ENCODE measurements around the gene TSPAN9.

DNA sequence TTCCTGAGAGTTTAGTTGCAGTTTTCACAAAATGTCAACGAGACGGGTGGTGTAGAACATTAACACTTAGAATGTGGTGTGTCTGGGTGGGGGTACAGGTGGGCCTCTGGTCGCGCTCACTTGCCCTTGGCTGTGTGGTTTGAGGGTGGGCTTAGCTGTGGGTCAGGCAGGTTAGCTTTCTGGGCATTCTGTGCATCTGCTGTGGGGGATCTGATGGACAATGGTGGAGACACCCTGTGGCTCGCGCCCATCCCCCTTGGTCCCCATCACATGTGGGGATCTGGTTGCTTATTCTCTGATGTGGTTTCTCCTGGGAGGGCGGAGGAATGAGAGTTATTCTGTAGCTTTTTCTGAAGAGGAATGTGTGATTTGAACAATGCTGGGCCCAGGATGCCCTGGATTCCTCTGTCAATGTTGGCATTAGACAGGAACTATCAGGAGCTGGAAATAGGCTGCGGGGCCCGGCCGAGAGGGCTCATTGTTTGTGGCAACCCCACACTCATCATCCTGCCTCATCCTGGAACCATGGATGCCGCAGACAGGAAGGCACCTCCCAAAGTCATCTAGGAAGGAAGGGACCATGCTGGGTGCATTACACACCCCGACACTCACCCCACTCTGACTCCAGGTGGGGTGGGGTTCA is 101.6 kb downstream of the TSPAN9 start:
- TF ChIP-seq, protein P1, sequence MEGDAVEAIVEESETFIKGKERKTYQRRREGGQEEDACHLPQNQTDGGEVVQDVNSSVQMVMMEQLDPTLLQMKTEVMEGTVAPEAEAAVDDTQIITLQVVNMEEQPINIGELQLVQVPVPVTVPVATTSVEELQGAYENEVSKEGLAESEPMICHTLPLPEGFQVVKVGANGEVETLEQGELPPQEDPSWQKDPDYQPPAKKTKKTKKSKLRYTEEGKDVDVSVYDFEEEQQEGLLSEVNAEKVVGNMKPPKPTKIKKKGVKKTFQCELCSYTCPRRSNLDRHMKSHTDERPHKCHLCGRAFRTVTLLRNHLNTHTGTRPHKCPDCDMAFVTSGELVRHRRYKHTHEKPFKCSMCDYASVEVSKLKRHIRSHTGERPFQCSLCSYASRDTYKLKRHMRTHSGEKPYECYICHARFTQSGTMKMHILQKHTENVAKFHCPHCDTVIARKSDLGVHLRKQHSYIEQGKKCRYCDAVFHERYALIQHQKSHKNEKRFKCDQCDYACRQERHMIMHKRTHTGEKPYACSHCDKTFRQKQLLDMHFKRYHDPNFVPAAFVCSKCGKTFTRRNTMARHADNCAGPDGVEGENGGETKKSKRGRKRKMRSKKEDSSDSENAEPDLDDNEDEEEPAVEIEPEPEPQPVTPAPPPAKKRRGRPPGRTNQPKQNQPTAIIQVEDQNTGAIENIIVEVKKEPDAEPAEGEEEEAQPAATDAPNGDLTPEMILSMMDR (conservative IDR thresholded peaks at IDR 0.05; ENCODE audit: low read depth in 2 of 2): no peak
- TF ChIP-seq STAT1 (IDR thresholded peaks at IDR 0.05; ENCODE audit: unreplicated experiment): no peak
- TF ChIP-seq POLR2AphosphoS5 (IDR thresholded peaks at IDR 0.05; ENCODE audit: low read depth): no peak
- TF ChIP-seq EZH2phosphoT487 (IDR thresholded peaks at IDR 0.05; ENCODE audit: unreplicated experiment): no peak
- TF ChIP-seq EZH2 (IDR thresholded peaks at IDR 0.05; ENCODE audit: low read depth, unreplicated experiment): no peak
- TF ChIP-seq, protein P2, sequence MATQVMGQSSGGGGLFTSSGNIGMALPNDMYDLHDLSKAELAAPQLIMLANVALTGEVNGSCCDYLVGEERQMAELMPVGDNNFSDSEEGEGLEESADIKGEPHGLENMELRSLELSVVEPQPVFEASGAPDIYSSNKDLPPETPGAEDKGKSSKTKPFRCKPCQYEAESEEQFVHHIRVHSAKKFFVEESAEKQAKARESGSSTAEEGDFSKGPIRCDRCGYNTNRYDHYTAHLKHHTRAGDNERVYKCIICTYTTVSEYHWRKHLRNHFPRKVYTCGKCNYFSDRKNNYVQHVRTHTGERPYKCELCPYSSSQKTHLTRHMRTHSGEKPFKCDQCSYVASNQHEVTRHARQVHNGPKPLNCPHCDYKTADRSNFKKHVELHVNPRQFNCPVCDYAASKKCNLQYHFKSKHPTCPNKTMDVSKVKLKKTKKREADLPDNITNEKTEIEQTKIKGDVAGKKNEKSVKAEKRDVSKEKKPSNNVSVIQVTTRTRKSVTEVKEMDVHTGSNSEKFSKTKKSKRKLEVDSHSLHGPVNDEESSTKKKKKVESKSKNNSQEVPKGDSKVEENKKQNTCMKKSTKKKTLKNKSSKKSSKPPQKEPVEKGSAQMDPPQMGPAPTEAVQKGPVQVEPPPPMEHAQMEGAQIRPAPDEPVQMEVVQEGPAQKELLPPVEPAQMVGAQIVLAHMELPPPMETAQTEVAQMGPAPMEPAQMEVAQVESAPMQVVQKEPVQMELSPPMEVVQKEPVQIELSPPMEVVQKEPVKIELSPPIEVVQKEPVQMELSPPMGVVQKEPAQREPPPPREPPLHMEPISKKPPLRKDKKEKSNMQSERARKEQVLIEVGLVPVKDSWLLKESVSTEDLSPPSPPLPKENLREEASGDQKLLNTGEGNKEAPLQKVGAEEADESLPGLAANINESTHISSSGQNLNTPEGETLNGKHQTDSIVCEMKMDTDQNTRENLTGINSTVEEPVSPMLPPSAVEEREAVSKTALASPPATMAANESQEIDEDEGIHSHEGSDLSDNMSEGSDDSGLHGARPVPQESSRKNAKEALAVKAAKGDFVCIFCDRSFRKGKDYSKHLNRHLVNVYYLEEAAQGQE (IDR thresholded peaks at IDR 0.05; ENCODE audit: unreplicated experiment): no peak
